Smooth muscle cell (in vitro differentiated cells): ENCODE results near the gene AJM1. TPM values are rescaled to one million over a fixed set of nuclear protein-coding genes. Genes with fewer than 3 reads are reported as not detected.

Experiments used
- DNase-seq: peaks from one replicate; lab custom pipeline; 2025; ENCODE audit not compliant: unreplicated experiment; lab: John Stamatoyannopoulos, UW
- H2AFZ ChIP-seq: fragments of 200-600 bp; sonication (generic); 2 replicates; pipeline ENCODE4 v1.6.0; 2016; ENCODE audit warnings: antibody characterized with exemption, low read depth, mild to moderate bottlenecking
- H3F3A ChIP-seq: fragments of 200-600 bp; sonication (generic); 2 replicates; pipeline ENCODE4 v1.6.0; 2017; ENCODE audit warnings: antibody characterized with exemption, low read depth
- H3K27ac ChIP-seq: fragments of 200-600 bp; sonication (generic); 2 replicates; pipeline ENCODE4 v1.5.1; 2016; ENCODE audit warnings: low read depth, mild to moderate bottlenecking
- H3K27me3 ChIP-seq: fragments of 200-600 bp; sonication (generic); 2 replicates; pipeline ENCODE4 v1.6.1; 2016; ENCODE audit warnings: low read depth, mild to moderate bottlenecking
- H3K36me3 ChIP-seq: fragments of 200-600 bp; sonication (generic); 2 replicates; pipeline ENCODE4 v1.5.1; 2016; ENCODE audit warnings: low read depth
- H3K4me1 ChIP-seq: fragments of 200-600 bp; sonication (generic); 2 replicates; pipeline ENCODE4 v1.5.1; 2016; ENCODE audit warnings: low read depth
- H3K4me2 ChIP-seq: fragments of 200-600 bp; sonication (generic); 2 replicates; pipeline ENCODE4 v1.6.0; 2016; ENCODE audit warnings: mild to moderate bottlenecking
- H3K4me3 ChIP-seq: fragments of 200-600 bp; sonication (generic); 2 replicates; pipeline ENCODE4 v1.5.1; 2016; ENCODE audit warnings: mild to moderate bottlenecking
- H3K79me2 ChIP-seq: fragments of 200-600 bp; sonication (generic); 2 replicates; pipeline ENCODE4 v1.6.0; 2016; ENCODE audit warnings: low read depth, mild to moderate bottlenecking
- H3K9ac ChIP-seq: fragments of 200-600 bp; sonication (generic); 2 replicates; pipeline ENCODE4 v1.6.0; 2016; ENCODE audit warnings: low read depth
- H3K9me3 ChIP-seq: fragments of 200-600 bp; sonication (generic); replicated peaks from 2 replicates; pipeline ENCODE4 v1.5.1; 2016; ENCODE audit warnings: low read depth
- H4K20me1 ChIP-seq: fragments of 200-600 bp; sonication (generic); 2 replicates; pipeline ENCODE4 v1.6.0; 2016; ENCODE audit warnings: low read depth
- CTCF ChIP-seq: fragments of 200-600 bp; sonication (generic); IDR thresholded peaks from 2 replicates; pipeline ENCODE4 v1.5.1; 2017; ENCODE audit warnings: borderline replicate concordance, mild to moderate bottlenecking, antibody characterized with exemption; ENCODE audit not compliant: insufficient read depth, poor library complexity, severe bottlenecking
- WGBS: methylation state at CpG from one replicate; pipeline ENCODE4 v1.1.7; 2016; ENCODE audit warnings: low lambda C conversion rate; 5-methylcytosine and 5-hydroxymethylcytosine counted together
- polyA plus RNA-seq: library from polyadenylated mRNA; unstranded; fragments of >200 nt; fragmentation: Nextera tagmentation; extraction: Ambion mirVana; gene quantifications from 2 replicates; pipeline ENCODE4 v1.2.1, GENCODE V29; 2016
- total RNA-seq: library from RNA; depleted of rRNA; stranded (reverse); fragments of >200 nt; gene quantifications from 2 replicates; pipeline ENCODE4 v1.2.3, GENCODE V29; 2014

AJM1 gene
- total and polyA plus RNA-seq, 2 experiments from 2014 or later = 1.8 to 2.9 TPM

GRCh38 chr9:136886610-136887597 lies 44.6 kb downstream of the AJM1 start:
- peaks cover 8% of the 10 kb centered on the region for H3K4me1 ChIP-seq
- 17% methylated on average over 12 of the region's 76 CpGs for WGBS

GRCh38 chr9:136888454-136888853 lies 46.2 kb downstream of the AJM1 start:
- 91% methylated on average over 8 of the region's 8 CpGs for WGBS
- TF ChIP-seq CTCF = no peak
- no peak overlapping the region for H3K4me3 ChIP-seq
- H2AFZ ChIP-seq = no peak overlapping the region
- H3K27me3 ChIP-seq = no peaks in the 10 kb centered on the region
- H3F3A ChIP-seq = no peaks in the 10 kb centered on the region
- DNase-seq = no peak
- no peak overlapping the region for H3K9ac ChIP-seq
- H3K79me2 ChIP-seq = peaks cover 60% of the 10 kb centered on the region
- peaks cover 8% of the 10 kb centered on the region for H3K4me1 ChIP-seq
- peaks cover 37% of the 10 kb centered on the region for H4K20me1 ChIP-seq
- no peaks in the 10 kb centered on the region for H3K9me3 ChIP-seq
- no peaks in the 10 kb centered on the region for H3K36me3 ChIP-seq
- no peak overlapping the region for H3K4me2 ChIP-seq
- H3K27ac ChIP-seq = no peak overlapping the region

More at GRCh38 chr9:136886610-136887597, 44.6 kb downstream of the AJM1 start:
- peak overlapping the region; percentile 81 for H3K27ac ChIP-seq
- no peaks in the 10 kb centered on the region for H3F3A ChIP-seq
- no peak for TF ChIP-seq CTCF
- peak; percentile 90 for DNase-seq
- peaks cover 46% of the 10 kb centered on the region for H3K79me2 ChIP-seq
- H3K9ac ChIP-seq = peak overlapping the region; percentile 95
- H3K4me3 ChIP-seq = peak overlapping the region; percentile 99
- H3K9me3 ChIP-seq = no peaks in the 10 kb centered on the region
- no peaks in the 10 kb centered on the region for H3K36me3 ChIP-seq
- peak overlapping the region; percentile 93 for H2AFZ ChIP-seq
- peak overlapping the region; percentile 100 for H3K4me2 ChIP-seq
- no peaks in the 10 kb centered on the region for H3K27me3 ChIP-seq
- peaks cover 26% of the 10 kb centered on the region for H4K20me1 ChIP-seq

GRCh38 chr9:136889858-136890257 lies 47.6 kb downstream of the AJM1 start:
- WGBS = 98% methylated on average over 32 of the region's 42 CpGs
- Histone ChIP-seq H4K20me1 (peaks cover 51% of the 10 kb centered on the region), H3K27ac (no peak overlapping the region), H3K4me2 (no peak overlapping the region), H2AFZ (no peak overlapping the region), H3K9ac (no peak overlapping the region), H3K9me3 (no peaks in the 10 kb centered on the region), H3K4me3 (no peak overlapping the region), H3K4me1 (peaks cover 8% of the 10 kb centered on the region), H3K79me2 (peaks cover 72% of the 10 kb centered on the region), H3K36me3 (no peaks in the 10 kb centered on the region), H3F3A (no peaks in the 10 kb centered on the region), H3K27me3 (no peaks in the 10 kb centered on the region)
- TF ChIP-seq CTCF = no peak
- DNase-seq = no peak

GRCh38 chr9:136890661-136891060 lies 48.4 kb downstream of the AJM1 start:
- Histone ChIP-seq H3K9ac (no peak overlapping the region), H3K9me3 (no peaks in the 10 kb centered on the region), H3K4me2 (no peak overlapping the region), H3K79me2 (peaks cover 79% of the 10 kb centered on the region), H3K27me3 (no peaks in the 10 kb centered on the region), H3F3A (no peaks in the 10 kb centered on the region), H3K4me3 (no peak overlapping the region), H2AFZ (no peak overlapping the region), H3K4me1 (peaks cover 8% of the 10 kb centered on the region), H3K27ac (no peak overlapping the region), H3K36me3 (no peaks in the 10 kb centered on the region), H4K20me1 (peaks cover 59% of the 10 kb centered on the region)
- DNase-seq = no peak
- 88% methylated on average over 13 of the region's 13 CpGs for WGBS
- TF ChIP-seq CTCF = no peak
